Myocyte (in vitro differentiated cells): ENCODE results near the gene TM4SF1. TPM values are rescaled to one million over a fixed set of nuclear protein-coding genes. Genes with fewer than 3 reads are reported as not detected.

Source experiments
- DNase-seq: peaks from one replicate; pipeline ENCODE4 v3.0.0-alpha.2; 2012; ENCODE audit warnings: low read depth
- total RNA-seq: library from RNA; depleted of rRNA; stranded (reverse); fragments of >200 nt; gene quantifications from 2 replicates; pipeline ENCODE4 v1.2.3, GENCODE V29; 2014

The TM4SF1 gene
- total RNA-seq, 1 donor from 2014 or later = 68.9 TPM

GRCh38 chr3:149375501-149376196 lies 1.8 kb downstream of the TM4SF1 start:
- no peak for DNase-seq

- no peak for DNase-seq
Observed at GRCh38 chr3:149374793-149375500, 2.5 kb downstream of the TM4SF1 start.

GRCh38 chr3:149374391-149374790 lies 3.1 kb downstream of the TM4SF1 start:
- no peak for DNase-seq

- no peak for DNase-seq
Observed at GRCh38 chr3:149373235-149374125, 4.0 kb downstream of the TM4SF1 start.

GRCh38 chr3:149371723-149372114 lies 5.7 kb downstream of the TM4SF1 start:
- no peak for DNase-seq

GRCh38 chr3:149371001-149371722 lies 6.3 kb downstream of the TM4SF1 start:
- DNase-seq = no peak

- no peak for DNase-seq
Observed at GRCh38 chr3:149369991-149370866, 7.2 kb downstream of the TM4SF1 start.

- DNase-seq = no peak
Observed at GRCh38 chr3:149368674-149369497, 8.6 kb downstream of the TM4SF1 start.

GRCh38 chr3:149368201-149368673 lies 9.2 kb downstream of the TM4SF1 start:
- DNase-seq = no peak

- DNase-seq = peak; percentile 64
Observed at GRCh38 chr3:149366941-149367840, 10.3 kb downstream of the TM4SF1 start.

- no peak for DNase-seq
Observed at GRCh38 chr3:149366031-149366430, 11.4 kb downstream of the TM4SF1 start.

GRCh38 chr3:149364624-149365023 lies 12.8 kb downstream of the TM4SF1 start:
- DNase-seq = no peak

GRCh38 chr3:149363053-149363452 lies 14.4 kb downstream of the TM4SF1 start:
- DNase-seq = no peak

- DNase-seq = no peak
Observed at GRCh38 chr3:149362366-149362765, 15.1 kb downstream of the TM4SF1 start.

- DNase-seq = no peak
Observed at GRCh38 chr3:149356630-149357029, 20.8 kb downstream of the TM4SF1 start.

GRCh38 chr3:149356044-149356592 lies 21.3 kb downstream of the TM4SF1 start:
- no peak for DNase-seq

GRCh38 chr3:149353581-149354184 lies 23.8 kb downstream of the TM4SF1 start:
- no peak for DNase-seq
